Endodermal cell (in vitro differentiated cells): ENCODE measurements around the gene ST3GAL3. TPM values are rescaled to one million over a fixed set of nuclear protein-coding genes. Genes with fewer than 3 reads are reported as not detected.

ENCODE experiments used
- DNase-seq: peaks from one replicate; pipeline ENCODE4 v3.0.0-alpha.2; 2017
- H3K27ac ChIP-seq: 2 replicates; pipeline ENCODE4 v1.5.1; 2013; ENCODE audit warnings: mild to moderate bottlenecking, low read depth, low read length, moderate library complexity
- H3K27me3 ChIP-seq: 2 replicates; pipeline ENCODE4 v1.6.1; 2013; ENCODE audit warnings: mild to moderate bottlenecking, low read length, moderate library complexity; ENCODE audit not compliant: insufficient read depth, control insufficient read depth, poor library complexity, severe bottlenecking
- H3K36me3 ChIP-seq: 2 replicates; pipeline ENCODE4 v1.7.0; 2013; ENCODE audit warnings: mild to moderate bottlenecking, low read length, moderate library complexity; ENCODE audit not compliant: control insufficient read depth, insufficient read depth
- H3K4me1 ChIP-seq: one replicate; pipeline ENCODE4 v1.7.0; 2013; ENCODE audit warnings: low read length; ENCODE audit not compliant: control insufficient read depth, insufficient read depth
- H3K4me3 ChIP-seq: 2 replicates; pipeline ENCODE4 v1.5.1; 2013; ENCODE audit warnings: mild to moderate bottlenecking, low read length, moderate library complexity
- H3K9ac ChIP-seq: 2 replicates; pipeline ENCODE4 v1.6.1; 2013; ENCODE audit warnings: mild to moderate bottlenecking, low read length, moderate library complexity; ENCODE audit not compliant: poor library complexity, severe bottlenecking; ENCODE audit errors: extremely low read depth
- H3K9me3 ChIP-seq: 2 replicates; pipeline ENCODE4 v1.6.1; 2013; ENCODE audit warnings: mild to moderate bottlenecking, low read length, moderate library complexity; ENCODE audit not compliant: control insufficient read depth
- H3K27ac Mint-ChIP-seq: 2 replicates; pipeline ENCODE4 v1.8.0; 2020; ENCODE audit warnings: mixed read lengths
- H3K27me3 Mint-ChIP-seq: 2 replicates; pipeline ENCODE4 v1.8.0; 2021; ENCODE audit warnings: mild to moderate bottlenecking, mixed read lengths; ENCODE audit not compliant: insufficient read depth
- H3K36me3 Mint-ChIP-seq: 2 replicates; pipeline ENCODE4 v1.8.0; 2020; ENCODE audit warnings: low read depth, mixed read lengths
- H3K4me1 Mint-ChIP-seq: 2 replicates; pipeline ENCODE4 v1.8.0; 2020; ENCODE audit warnings: mixed read lengths
- H3K4me3 Mint-ChIP-seq: 2 replicates; pipeline ENCODE4 v1.8.0; 2020; ENCODE audit warnings: mild to moderate bottlenecking, moderate library complexity, mixed read lengths
- H3K9me3 Mint-ChIP-seq: 2 replicates; pipeline ENCODE4 v1.8.0; 2020; ENCODE audit warnings: mild to moderate bottlenecking, mixed read lengths
- CTCF ChIP-seq: fragments of 200-600 bp; sonication (generic); conservative IDR thresholded peaks from 2 replicates; pipeline ENCODE4 v1.5.0; 2021; ENCODE audit warnings: antibody characterized with exemption, mild to moderate bottlenecking
- WGBS, 2 experiments: methylation state at CpG; one replicate each; pipeline versions ENCODE4 v1.1.5 to v1.1.7; 2013; ENCODE audit warnings: missing lambda C conversion rate in 2 of 2, mixed read lengths in 1 of 2; ENCODE audit not compliant: insufficient coverage in 1 of 2, insufficient read length in 1 of 2; 5-methylcytosine and 5-hydroxymethylcytosine counted together
- total RNA-seq, 2 donors: library from RNA; stranded (reverse); fragmentation: NEBNext Ultra II Directional in 1 of 2; extraction: Animal tissue kit (Norgen Biotek cat#: 25700) in 1 of 2; gene quantifications; 2 replicates in 1 of 2; 3 replicates in 1 of 2; pipeline ENCODE4 v1.2.1, GENCODE V29; 2021

Gene ST3GAL3
- total RNA-seq, 2 donors from 2014 or later, result 15.5 to 15.9 TPM

- Mint-ChIP-seq H3K36me3 (peaks cover 29% of the 10 kb centered on the region), H3K27me3 (no peaks in the 10 kb centered on the region), H3K27ac (no peak overlapping the region), H3K9me3 (peaks cover 21% of the 10 kb centered on the region), H3K4me1 (peaks cover 12% of the 10 kb centered on the region), H3K4me3 (no peak overlapping the region)
- Histone ChIP-seq H3K9me3 (peaks cover 26% of the 10 kb centered on the region), H3K4me1 (no peaks in the 10 kb centered on the region), H3K27ac (no peak overlapping the region), H3K36me3 (peaks cover 8% of the 10 kb centered on the region), H3K9ac (no peak overlapping the region), H3K4me3 (no peak overlapping the region), H3K27me3 (no peaks in the 10 kb centered on the region)
- no peak for DNase-seq
- WGBS, 2 experiments, result 95 to 100% methylated on average over 1 of the region's 1 CpG
- no peak for TF ChIP-seq CTCF
Measured at GRCh38 chr1:43844114-43844513, 136.8 kb downstream of the ST3GAL3 start.

GRCh38 chr1:43847290-43847689 is 140.0 kb downstream of the ST3GAL3 start:
- Mint-ChIP-seq H3K27ac (no peak overlapping the region), H3K4me3 (no peak overlapping the region), H3K27me3 (no peaks in the 10 kb centered on the region), H3K4me1 (peaks cover 2% of the 10 kb centered on the region), H3K9me3 (peaks cover 14% of the 10 kb centered on the region), H3K36me3 (peaks cover 15% of the 10 kb centered on the region)
- no peak overlapping the region for H3K27ac ChIP-seq
- DNase-seq, result no peak
- H3K27me3 ChIP-seq, result no peaks in the 10 kb centered on the region
- H3K36me3 ChIP-seq, result peaks cover under 1% of the 10 kb centered on the region
- H3K9me3 ChIP-seq, result peaks cover 16% of the 10 kb centered on the region
- TF ChIP-seq CTCF, result no peak
- H3K4me1 ChIP-seq, result no peaks in the 10 kb centered on the region
- 83 to 100% methylated on average over 1 of the region's 1 CpG for WGBS, 2 experiments
- no peak overlapping the region for H3K4me3 ChIP-seq
- H3K9ac ChIP-seq, result no peak overlapping the region

- no peak for TF ChIP-seq CTCF
- 88 to 100% methylated on average over 2 to 4 of the region's 4 CpGs for WGBS, 2 experiments
Measured at GRCh38 chr1:43847882-43848281, 140.5 kb downstream of the ST3GAL3 start.

More at GRCh38 chr1:43847882-43848281, 140.5 kb downstream of the ST3GAL3 start:
- H3K27me3 Mint-ChIP-seq, result no peaks in the 10 kb centered on the region
- H3K9me3 ChIP-seq, result peaks cover 10% of the 10 kb centered on the region
- H3K27ac ChIP-seq, result no peak overlapping the region
- H3K27me3 ChIP-seq, result no peaks in the 10 kb centered on the region
- H3K4me1 ChIP-seq, result no peaks in the 10 kb centered on the region
- H3K27ac Mint-ChIP-seq, result no peak overlapping the region
- H3K4me3 ChIP-seq, result no peak overlapping the region
- DNase-seq, result no peak
- H3K9ac ChIP-seq, result no peak overlapping the region
- H3K4me3 Mint-ChIP-seq, result no peak overlapping the region
- no peaks in the 10 kb centered on the region for H3K36me3 ChIP-seq
- peaks cover 8% of the 10 kb centered on the region for H3K9me3 Mint-ChIP-seq
- H3K36me3 Mint-ChIP-seq, result peaks cover 11% of the 10 kb centered on the region
- peaks cover 2% of the 10 kb centered on the region for H3K4me1 Mint-ChIP-seq
